RWPE2 (cell line): ENCODE results near the gene RAB11A.

ENCODE experiments used
- ATAC-seq: fragments of 200-7000 bp; cut with Tn5 transposase; 3 replicates; pipeline ENCODE4 v1.9.1; 2021; ENCODE audit warnings: low read depth
- DNase-seq: peaks from one replicate; pipeline ENCODE4 v3.0.0-alpha.2; 2020; ENCODE audit warnings: low spot score
- H3K27ac ChIP-seq: fragments of 450-650 bp; 2 replicates; pipeline ENCODE4 v1.5.1; 2017; ENCODE audit warnings: mild to moderate bottlenecking; ENCODE audit not compliant: poor library complexity, severe bottlenecking
- H3K27me3 ChIP-seq: fragments of 250-450 bp; sonication (Bioruptor Pico); 2 replicates; pipeline ENCODE4 v1.5.1; 2021; ENCODE audit warnings: mild to moderate bottlenecking, moderate library complexity; ENCODE audit not compliant: insufficient read depth, poor library complexity, severe bottlenecking
- H3K36me3 ChIP-seq: fragments of 250-450 bp; sonication (Bioruptor Pico); 2 replicates; pipeline ENCODE4 v1.5.1; 2020; ENCODE audit warnings: low read depth, mild to moderate bottlenecking, moderate library complexity
- H3K4me1 ChIP-seq: fragments of 250-450 bp; sonication (Bioruptor Pico); 2 replicates; pipeline ENCODE4 v1.5.1; 2021; ENCODE audit warnings: mild to moderate bottlenecking, moderate library complexity; ENCODE audit not compliant: insufficient read depth, poor library complexity, severe bottlenecking
- H3K4me3 ChIP-seq: fragments of 250-450 bp; sonication (Bioruptor Pico); 2 replicates; pipeline ENCODE4 v1.5.1; 2021; ENCODE audit warnings: mild to moderate bottlenecking, moderate library complexity; ENCODE audit not compliant: severe bottlenecking
- H3K9me3 ChIP-seq: fragments of 250-450 bp; sonication (Bioruptor Pico); 2 replicates; pipeline ENCODE4 v1.5.1; 2021; ENCODE audit warnings: mild to moderate bottlenecking, moderate library complexity; ENCODE audit not compliant: severe bottlenecking
- CTCF ChIP-seq: fragments of 450-650 bp; IDR thresholded peaks from one replicate; pipeline ENCODE4 v1.5.1; 2017; ENCODE audit warnings: mild to moderate bottlenecking, moderate library complexity; ENCODE audit not compliant: poor library complexity, severe bottlenecking

The RAB11A gene

GRCh38 chr15:65884511-65884910 is 15.2 kb downstream of the RAB11A start:
- no peaks in the 10 kb centered on the region for H3K27me3 ChIP-seq
- peaks cover 90% of the 10 kb centered on the region for H3K36me3 ChIP-seq
- DNase-seq: no peak
- no peak for ATAC-seq
- no peaks in the 10 kb centered on the region for H3K9me3 ChIP-seq
- H3K27ac ChIP-seq: no peak overlapping the region
- no peak for TF ChIP-seq CTCF
- no peaks in the 10 kb centered on the region for H3K4me1 ChIP-seq
- no peak overlapping the region for H3K4me3 ChIP-seq

GRCh38 chr15:65885668-65886218 is 16.5 kb downstream of the RAB11A start:
- DNase-seq: no peak
- H3K36me3 ChIP-seq: peaks cover 87% of the 10 kb centered on the region

GRCh38 chr15:65887565-65887964 is 18.3 kb downstream of the RAB11A start:
- peaks cover 88% of the 10 kb centered on the region for H3K36me3 ChIP-seq

More at GRCh38 chr15:65885668-65886218, 16.5 kb downstream of the RAB11A start:
- no peak overlapping the region for H3K4me3 ChIP-seq
- no peak for TF ChIP-seq CTCF
- ATAC-seq: no peak
- H3K4me1 ChIP-seq: no peaks in the 10 kb centered on the region
- H3K9me3 ChIP-seq: no peaks in the 10 kb centered on the region
- no peaks in the 10 kb centered on the region for H3K27me3 ChIP-seq
- H3K27ac ChIP-seq: no peak overlapping the region

GRCh38 chr15:65888981-65889380 is 19.7 kb downstream of the RAB11A start:
- no peak for TF ChIP-seq CTCF
- DNase-seq (no peak), ATAC-seq (no peak)
- Histone ChIP-seq H3K9me3 (no peaks in the 10 kb centered on the region), H3K36me3 (peaks cover 79% of the 10 kb centered on the region), H3K27ac (no peak overlapping the region), H3K4me1 (no peaks in the 10 kb centered on the region), H3K27me3 (no peaks in the 10 kb centered on the region), H3K4me3 (no peak overlapping the region)

More at GRCh38 chr15:65887565-65887964, 18.3 kb downstream of the RAB11A start:
- DNase-seq (no peak), ATAC-seq (no peak)
- H3K4me1 ChIP-seq: no peaks in the 10 kb centered on the region
- no peak overlapping the region for H3K4me3 ChIP-seq
- TF ChIP-seq CTCF: no peak
- no peak overlapping the region for H3K27ac ChIP-seq
- H3K27me3 ChIP-seq: no peaks in the 10 kb centered on the region
- no peaks in the 10 kb centered on the region for H3K9me3 ChIP-seq

- no peak for DNase-seq
- no peak for TF ChIP-seq CTCF
Measured at GRCh38 chr15:65893060-65893459, 23.8 kb downstream of the RAB11A start.

More at GRCh38 chr15:65893060-65893459, 23.8 kb downstream of the RAB11A start:
- Histone ChIP-seq H3K9me3 (no peaks in the 10 kb centered on the region), H3K4me3 (no peak overlapping the region), H3K27ac (no peak overlapping the region), H3K27me3 (no peaks in the 10 kb centered on the region), H3K36me3 (peaks cover 78% of the 10 kb centered on the region), H3K4me1 (no peaks in the 10 kb centered on the region)
- ATAC-seq: no peak
